ENCODE measurements around the gene NEDD9.

The NEDD9 gene

DNA sequence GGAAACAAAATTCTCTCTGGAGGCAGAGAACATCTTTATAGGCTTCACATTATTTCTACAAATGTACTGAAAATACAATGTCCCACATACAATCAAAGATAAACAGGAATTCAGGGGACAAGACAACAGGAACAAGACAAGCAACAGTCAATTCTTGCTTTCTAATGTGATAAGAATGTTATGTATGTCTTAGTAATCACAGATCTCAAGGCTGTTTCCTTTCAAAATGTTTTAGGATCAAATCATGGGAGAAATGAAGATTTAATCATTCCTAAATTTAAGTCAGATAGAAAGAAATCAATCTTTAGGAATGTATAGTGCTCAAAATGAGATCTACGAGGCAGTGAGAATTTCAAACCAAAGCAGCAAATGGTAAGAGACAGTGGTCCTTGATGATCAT is 32.1 kb downstream of the NEDD9 start:
- DNase-seq = no peak

DNA sequence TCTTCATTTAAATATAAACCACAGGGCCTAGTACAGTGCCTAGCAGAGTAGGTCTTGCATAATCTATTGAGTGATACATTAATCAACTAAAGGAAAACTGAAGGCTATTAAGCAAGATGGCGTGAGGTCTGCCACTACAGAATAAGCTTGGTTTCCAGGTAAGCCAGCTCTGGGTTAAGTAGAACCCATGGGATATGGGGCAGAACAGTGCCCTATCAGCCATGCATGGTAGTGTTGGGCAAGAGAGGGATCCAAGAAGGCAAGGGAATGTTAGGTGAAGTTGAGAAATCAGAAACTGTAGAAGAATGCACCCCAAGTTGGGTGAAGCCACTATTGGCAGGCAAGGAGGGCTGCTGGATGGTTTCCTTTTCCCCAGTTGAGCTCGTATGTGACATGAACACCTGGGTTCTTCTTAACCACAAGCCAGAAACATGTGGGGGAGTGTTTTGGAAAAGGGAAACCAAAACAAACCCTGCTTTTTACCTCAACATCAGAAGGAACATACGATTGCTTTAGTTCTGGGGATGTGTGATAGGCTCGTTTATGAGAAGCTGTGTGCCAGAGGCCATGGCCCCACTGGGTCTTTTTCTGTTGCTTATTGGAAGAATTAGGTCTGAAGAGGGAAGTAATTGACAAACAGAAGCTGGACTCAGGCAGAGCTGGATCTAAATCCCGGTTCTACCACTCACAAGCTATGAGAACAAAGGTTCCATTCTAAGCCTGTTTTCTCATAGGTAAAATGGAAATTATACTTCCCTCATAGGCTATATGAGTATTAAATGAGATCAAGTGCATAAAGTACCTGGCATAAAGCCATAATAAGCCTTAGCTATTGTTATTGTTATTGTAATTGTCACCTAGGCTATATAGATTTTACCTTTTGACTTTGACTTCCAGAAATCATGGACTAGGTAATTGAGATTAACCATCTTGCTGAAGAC is 33.5 kb downstream of the NEDD9 start:
- no peak for DNase-seq

DNA sequence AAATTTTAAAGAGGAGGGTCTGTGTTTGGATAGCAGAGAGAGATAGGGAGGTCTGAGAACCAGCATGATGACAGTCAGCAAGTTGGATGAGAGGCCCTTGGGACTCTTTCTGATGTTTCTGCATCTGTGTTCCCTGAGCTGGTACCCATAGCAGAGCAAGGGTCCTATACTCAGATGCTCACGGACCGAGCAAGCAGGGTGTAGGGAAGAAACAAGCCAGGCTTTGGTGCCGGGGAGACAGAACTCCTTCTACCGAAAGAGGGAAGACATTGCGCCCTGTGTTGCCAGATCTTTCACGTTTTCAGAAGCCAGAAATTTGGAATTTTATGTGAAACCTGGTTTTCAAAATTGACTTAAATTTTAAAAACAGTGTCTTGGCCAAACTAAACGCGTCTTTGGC is 34.6 kb downstream of the NEDD9 start:
- no peak for DNase-seq

DNA sequence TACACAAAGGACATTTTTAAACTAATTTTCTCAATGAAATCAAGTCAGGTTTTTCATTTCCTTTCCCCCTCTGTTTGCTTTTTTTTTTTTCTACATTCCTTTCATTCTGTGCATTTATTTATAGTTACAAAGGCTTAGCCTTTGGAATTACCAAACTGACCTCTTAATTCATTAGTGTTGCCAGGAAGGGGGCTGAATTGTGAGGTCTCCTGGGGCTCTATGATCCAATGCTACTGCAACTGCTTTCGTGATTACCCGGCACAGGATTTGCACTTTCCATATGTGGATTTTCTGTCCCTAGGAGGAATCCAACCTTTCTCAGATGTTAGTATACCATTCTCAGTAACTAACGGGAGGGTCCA is 35.3 kb downstream of the NEDD9 start:
- DNase-seq = no peak

DNA sequence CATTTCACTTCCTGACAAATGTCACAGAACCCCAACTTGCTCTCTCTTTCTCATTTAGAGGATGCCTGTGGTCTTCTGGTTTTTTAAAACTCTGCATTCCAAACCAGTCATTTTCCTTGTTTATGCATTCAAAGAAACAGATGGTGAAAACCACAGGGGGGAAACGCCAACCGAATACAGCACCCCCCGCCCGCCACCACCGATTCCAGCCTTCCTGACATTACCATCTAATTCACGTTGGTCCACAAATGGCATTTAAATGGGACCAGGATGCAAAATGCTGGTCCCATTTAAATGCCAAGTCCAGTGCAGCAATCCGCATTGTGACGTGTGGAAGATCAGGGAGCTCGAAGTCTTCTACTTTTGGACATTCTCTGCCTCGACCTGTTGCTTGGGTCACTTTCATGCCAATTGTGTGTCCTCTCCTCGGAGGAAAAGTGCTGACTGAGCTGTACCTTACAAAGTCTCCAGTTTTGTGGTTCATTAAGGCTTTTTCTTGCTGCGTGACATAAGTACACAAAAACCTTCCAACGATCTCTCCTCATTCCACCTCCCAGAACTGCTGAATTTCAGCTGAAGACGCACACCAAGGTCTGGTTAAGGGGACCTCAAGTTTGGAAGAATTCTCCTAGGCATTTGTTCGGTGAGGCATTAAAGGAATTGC is 35.8 kb downstream of the NEDD9 start:
- no peak for DNase-seq

DNA sequence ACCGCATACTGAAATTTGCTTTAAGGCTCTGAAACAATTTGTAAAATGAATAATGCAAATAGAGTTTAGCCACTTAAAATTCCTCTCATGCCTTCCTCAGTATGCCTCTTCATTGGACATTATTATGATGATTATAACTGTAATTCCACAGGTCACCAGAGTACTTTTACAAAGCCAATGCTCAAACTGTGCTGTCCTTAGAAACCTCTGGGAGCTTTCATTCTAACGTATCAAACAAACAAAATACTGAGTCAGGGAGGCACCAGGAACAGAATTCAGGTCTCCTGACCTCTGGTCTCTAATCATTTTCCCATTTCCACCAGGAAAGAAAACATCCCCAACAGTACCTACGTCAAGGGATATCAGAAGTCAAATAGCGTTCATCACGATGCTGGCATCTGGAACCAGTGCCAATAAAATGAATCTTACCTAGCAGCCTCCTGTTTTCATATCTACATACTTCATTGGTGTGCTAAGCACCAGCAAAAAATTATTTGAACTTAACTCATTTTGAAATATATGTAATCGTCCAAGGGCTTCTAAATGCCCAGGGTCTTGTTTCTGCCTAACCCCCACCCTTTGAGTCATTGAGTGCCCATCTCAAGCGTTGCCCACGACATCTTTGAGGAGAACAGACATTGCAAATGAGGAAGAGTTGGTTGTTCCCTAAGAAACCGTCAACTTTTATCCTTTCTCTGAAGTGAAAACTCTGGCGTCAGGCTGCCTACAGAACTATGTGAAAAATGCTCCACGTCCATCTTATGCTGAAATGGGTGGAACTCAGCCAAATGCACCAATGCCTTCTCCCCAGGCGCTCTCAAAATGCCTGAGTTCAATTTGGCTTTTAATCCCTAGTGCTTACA is 37.9 kb downstream of the NEDD9 start:
- DNase-seq = no peak

DNA sequence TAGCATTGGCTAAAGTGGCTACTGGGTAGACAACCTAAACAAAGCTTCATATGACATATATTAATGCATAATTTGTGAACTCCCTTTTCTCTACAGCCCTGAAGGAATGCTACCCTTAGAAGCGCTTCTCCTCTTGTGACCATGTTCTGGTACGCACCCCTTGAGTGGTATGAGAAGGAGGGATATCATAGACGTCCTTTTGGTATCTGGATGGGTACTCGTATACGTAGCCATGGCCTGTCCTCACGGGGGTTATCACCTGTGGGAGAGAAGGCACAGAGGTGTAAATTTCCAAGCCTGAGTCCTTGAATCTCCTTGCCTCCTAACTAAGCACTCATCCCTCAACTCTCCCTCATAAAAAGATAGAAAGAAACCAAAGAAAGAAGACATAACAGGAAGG is 39.0 kb downstream of the NEDD9 start:
- DNase-seq = no peak

DNA sequence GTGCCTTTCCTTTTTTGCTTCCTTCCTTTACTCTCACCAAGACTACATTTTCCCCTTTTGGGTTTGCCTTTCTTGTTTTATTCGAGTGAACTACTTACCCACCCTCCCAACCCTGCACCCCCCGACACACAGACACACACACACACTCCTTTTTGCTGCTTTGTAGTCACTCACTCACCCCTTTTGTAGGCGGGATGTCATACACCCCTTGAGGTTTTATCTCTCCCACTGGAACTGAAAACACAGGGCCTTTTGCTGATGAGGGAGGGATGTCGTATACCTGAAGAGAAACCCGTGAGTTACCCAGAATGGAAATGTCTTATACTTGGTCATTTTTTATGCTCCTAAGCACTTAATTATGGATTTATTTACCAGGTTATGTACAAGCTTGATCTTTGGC is 40.3 kb downstream of the NEDD9 start:
- no peak for DNase-seq

DNA sequence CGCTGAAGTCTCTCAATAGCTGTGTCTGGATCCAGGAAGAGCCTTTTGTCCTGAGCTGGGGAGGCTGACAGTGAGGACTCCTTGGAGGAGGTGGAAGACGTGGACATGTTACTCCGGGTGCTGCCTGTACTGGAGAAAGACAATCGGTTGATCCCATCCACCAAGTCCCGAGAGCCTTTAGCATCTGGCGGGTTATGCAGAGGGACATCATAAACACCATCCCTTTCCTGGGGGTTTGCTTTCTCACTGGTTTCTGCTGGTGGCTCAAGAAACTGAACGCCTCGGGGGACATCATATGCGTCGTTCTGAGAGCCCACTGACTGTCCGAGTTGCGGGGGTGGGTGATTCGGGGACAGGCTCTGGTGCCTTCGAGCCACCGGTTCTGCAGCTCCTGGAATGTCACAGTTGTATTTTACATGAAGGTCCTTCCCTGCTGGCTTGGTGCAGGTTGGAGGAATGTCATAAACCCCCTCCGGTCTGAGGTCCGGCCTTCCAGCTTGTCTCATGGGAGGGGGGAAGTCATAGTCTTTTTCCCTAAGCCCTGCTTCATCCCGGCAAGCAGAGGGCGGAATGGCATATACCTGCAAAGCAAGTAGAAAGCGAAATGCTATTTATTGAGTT is 41.7 kb downstream of the NEDD9 start:
- DNase-seq = no peak

DNA sequence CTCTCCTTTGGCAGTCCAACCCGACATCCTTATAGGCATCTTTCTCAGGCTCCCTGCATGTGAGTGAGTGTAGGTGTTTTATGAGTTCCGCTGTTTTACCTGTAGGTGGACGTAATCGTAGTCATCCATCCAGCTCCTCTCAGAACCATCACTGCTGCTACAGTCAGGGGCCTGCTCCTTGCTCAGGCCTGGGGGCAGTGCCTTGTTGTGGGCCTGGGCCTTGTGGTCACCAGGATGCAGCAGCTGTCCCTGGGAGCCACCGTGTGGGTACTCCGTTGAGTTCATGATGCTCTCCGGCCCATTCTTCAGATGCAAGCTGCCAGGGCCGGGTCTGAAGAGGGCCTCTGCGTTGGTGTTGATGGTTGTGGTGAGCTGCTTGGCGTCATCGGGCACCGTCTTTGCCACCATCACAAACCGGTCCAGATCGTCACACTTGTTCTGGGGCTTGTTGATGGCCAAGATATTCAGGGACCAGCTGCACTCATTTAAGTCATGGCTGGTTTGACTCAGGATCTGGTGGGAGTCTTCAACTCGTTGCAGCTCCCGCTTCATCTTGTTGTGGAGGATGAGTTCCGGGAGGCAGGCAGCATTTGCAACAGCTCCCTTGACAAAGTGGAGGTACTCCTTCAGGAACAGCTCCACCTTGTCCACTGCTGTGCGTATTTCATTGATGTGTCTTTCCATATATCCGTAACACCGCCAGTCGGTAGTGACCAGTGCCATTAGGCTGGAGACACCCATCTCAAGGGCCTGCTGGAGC is 42.4 kb downstream of the NEDD9 start:
- DNase-seq = no peak

DNA sequence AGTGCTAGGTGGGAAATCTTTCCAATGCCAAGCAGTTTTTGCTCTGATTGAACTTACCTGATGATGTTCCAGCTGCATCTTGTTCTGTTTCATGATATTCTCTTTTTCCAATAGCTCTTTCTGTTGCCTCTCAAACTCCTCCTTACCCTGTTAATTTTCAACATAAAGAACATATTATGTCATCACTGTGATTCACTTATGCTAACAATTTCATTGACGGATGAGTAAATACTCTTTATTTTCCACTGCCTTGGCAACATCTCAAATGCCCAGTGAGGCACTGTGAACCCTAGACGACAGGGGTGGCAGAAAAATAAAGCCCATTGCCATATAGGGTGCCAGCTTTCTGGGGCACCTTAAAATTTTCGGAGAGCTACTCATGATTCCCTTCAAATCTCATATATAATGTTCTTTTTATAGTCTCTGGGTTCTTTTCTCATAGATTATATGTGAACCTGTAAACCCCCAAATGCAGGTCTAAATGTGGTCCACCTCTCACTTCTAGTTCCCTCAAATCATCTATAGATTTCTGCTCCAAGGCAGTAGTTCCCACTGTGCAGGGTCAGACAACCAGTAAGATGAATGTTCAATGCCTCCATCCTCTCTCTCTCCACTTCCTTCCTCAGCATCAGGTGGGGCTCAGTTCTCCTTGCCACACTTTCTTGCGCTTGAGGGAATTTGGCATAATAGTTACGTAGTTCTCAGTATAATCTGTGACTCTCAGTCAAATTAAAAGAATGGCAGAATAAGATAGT is 44.1 kb downstream of the NEDD9 start:
- DNase-seq = no peak

DNA sequence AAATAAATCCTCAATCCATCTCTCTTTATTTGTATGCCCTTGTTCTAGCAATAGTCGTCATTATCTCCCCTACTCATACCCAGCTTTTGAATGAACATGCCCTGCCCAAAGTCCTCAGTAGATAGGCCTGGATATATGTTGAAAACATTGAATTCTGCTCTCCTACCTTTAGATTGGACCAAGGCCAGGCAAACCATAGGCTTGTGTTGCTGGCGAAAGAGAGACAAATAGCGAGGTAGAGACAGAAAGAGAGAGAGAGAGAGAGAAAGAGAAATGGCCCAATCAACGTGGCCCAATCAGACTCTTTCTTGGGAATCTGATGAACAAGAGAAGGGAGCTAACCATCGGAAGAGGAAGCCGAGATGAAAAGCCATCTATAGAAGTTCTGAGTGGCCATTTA is 45.2 kb downstream of the NEDD9 start:
- no peak for DNase-seq

DNA sequence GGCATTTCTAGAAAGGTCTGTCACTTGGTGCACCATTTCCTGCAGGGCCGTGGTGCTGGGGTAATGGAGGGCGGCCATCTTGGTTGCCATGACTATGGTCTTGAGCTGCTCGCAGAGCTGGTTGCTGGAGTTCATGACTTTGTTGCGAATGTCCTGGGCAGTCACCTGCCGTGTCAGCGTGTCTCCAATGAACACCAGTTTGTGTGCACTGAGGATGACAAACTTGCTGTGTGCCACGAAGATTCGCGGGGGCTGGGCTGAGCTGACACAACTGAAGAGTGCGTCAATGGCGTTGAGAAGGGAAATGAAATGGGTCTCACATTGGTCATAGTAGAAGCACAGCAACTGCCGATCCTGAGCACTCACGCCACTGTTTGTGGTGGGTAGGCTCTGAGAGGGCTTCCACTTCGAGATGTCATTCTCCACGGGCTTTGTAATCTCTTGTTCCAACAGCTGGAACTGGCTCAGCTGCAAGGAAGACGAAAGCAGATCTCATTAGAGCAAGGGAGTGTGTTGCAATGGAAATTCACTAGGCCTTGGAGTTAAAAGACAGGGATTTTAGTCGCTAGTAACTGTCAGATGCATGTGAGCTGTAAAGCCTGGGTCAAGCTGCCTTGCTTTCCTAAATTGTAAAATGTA is 47.1 kb downstream of the NEDD9 start:
- DNase-seq = no peak

DNA sequence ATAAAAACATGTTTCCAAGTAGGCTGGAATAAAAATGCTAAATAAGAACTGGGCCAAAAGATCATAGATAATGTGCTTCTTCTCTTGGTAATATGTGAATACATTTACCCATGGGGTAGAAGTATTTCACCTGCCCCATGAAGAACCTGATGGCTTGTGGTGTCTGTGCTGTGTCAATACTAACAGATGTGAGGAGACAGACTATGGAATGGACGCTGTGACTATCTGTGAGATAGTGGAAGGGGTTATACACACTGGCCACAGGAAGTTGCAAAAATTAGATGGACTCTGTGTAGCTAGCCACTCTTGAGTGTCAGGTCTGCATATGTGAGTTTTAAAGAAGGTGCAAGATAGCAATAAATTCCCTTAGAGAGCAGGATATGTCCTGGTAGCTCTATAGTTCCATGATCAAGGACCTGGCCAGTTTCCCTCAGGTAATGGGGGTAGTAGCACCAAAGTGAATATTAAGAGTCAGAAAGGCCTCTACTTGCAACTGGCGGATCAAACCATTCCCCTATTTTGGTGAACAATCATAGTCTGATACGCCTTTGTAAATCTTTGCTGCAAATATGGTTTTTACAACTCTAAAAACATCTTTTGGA is 48.6 kb downstream of the NEDD9 start:
- no peak for DNase-seq

DNA sequence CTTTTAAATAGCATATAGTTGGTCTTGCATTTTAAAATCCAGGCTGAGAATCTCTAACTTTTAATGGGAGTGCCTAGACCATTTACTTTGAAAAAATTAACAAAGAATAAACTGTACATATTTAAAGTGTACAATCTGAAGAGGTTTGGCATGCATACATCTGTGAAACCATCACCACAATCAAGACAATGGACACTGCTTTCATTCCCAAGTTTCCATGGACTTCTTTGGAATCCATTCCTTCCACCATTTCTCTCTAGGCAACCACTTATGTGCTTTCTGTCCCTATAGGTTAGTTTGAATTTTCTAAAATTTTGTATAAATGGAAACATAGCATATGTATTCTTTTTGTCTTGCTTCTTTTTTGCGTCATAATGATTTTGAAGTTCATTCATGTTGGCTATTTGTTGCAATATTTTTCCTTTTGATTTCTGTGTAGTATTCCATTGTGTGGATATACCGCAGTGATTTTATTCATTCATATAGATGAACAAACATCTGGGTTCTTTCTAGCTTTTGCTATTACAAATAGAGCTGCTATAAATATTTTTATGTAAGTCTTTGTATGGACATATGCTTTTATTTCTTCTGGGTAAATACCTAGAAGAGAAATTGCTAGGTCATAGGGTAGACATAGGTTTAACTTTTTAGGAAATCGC is 50.9 kb downstream of the NEDD9 start:
- DNase-seq = no peak

DNA sequence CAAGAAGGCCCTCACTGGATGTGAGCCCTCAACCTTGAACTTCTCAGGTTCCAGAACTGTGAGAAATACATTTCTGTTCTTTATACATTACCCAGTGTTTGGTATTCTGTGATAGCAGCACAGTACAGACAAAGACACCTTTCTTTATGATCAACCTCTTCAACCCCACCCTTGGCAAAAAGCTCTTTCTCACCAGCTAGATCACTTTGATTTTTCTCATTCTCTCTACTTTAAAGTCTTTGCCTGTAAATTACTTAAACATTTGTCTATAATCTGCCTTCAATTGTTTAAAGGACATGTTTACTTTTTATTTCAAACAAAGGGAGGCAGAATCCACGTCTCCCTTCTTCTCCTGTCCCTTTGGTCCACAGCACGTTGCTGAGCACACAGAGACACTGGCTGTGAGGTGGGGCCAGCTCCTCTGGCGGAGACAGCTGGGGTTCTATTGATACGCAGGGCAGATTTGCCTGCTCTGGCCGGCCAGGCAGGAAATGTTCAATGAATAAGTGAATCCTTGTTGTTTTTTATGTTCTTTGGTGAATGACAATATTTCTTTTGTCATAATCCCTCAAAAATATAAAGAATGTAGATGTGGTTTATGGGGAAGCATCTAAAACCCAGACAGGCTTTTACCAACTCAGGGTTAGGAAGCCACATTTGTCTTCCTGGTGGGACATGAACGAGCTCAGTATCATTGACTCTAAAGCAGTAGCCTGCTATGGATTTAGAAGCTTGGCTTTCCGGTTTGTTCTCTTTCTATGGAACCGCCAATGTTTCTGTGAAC is 52.9 kb downstream of the NEDD9 start:
- DNase-seq = no peak

DNA sequence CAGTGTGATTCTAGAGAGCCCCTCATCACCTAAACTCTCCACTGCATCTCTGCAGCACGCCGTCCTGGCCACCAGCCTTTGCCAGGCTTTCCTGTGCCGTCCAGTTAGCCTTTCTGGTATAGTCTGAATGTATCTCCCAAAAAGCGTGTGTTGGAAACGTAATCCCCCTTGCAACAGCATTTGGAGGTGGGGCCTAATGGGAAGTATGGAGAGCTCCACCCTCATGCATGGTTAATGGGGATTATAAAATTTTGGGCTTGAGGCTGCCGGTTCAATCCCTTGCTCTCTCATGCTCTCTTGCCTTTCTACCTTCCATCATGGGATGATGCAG is 53.4 kb downstream of the NEDD9 start:
- no peak for DNase-seq

DNA sequence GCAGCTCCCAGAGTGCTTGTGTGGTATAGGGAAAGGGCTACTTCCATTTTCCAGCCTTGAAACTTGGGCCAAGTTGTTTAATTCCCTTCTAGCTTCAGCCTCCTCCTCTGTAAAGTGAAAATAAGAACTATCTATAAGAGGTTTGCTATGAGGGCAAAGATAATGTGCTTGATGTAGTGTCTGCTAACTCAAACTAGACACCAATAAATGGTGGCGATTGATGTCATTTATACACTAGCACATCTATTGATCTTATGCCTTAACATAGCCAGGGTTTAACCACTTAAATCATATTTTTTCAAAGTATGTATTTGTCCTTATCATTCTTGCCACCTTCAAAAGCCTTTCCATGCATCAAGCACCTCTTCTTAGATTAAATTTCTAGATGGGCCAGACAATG is 55.2 kb downstream of the NEDD9 start:
- no peak for DNase-seq

DNA sequence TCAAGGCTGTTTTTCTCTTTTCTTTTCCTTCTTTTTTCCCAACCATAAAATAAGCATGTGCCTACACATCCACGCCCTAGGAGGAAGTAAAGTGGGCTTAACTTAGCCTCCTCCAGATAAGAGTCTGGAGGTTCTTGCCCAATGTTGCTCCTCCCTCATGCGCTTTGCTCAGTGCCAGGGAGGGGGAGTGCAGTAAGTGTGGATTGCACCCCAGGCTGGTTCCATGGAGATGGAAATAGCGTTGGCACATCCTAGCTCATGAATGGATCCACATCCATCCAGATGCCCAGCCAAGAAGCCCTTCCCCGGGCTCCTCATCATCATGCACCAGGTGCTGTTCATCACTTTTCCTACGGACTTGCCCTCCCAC is 58.2 kb downstream of the NEDD9 start:
- no peak for DNase-seq
